Liver (tissue), 3 donors: ENCODE measurements around the gene GSAP.

Experiments used
- GABPA ChIP-seq, 2 donors: IDR thresholded peaks in 1 of 2; conservative IDR thresholded peaks in 1 of 2; 2 replicates each; pipeline ENCODE4 v1.6.1; 2016; ENCODE audit warnings: antibody characterized with exemption in 2 of 2, mild to moderate bottlenecking in 1 of 2, moderate library complexity in 1 of 2
- SP1 ChIP-seq: IDR thresholded peaks from 2 replicates; pipeline ENCODE4 v1.6.1; 2018; ENCODE audit warnings: antibody characterized with exemption, mild to moderate bottlenecking
- YY1 ChIP-seq: IDR thresholded peaks from 2 replicates; pipeline ENCODE4 v1.6.1; 2016; ENCODE audit warnings: antibody characterized with exemption, mild to moderate bottlenecking
- TF ChIP-seq, protein P1 (sequence below): fragments of 150-350 bp; IDR thresholded peaks from 2 replicates; pipeline ENCODE4 v1.5.1; 2017; ENCODE audit warnings: improper control_type of control experiment, low read depth, low read length; ENCODE audit not compliant: missing input control
- donor health status: healthy.
- donor health status: healthy.

- TF ChIP-seq YY1 (no peak), GABPA (IDR thresholded peaks at IDR 0.05 in 1 of 2, conservative IDR thresholded peaks at IDR 0.05 in 1 of 2) (no peak), SP1 (no peak)
- TF ChIP-seq, protein P1, sequence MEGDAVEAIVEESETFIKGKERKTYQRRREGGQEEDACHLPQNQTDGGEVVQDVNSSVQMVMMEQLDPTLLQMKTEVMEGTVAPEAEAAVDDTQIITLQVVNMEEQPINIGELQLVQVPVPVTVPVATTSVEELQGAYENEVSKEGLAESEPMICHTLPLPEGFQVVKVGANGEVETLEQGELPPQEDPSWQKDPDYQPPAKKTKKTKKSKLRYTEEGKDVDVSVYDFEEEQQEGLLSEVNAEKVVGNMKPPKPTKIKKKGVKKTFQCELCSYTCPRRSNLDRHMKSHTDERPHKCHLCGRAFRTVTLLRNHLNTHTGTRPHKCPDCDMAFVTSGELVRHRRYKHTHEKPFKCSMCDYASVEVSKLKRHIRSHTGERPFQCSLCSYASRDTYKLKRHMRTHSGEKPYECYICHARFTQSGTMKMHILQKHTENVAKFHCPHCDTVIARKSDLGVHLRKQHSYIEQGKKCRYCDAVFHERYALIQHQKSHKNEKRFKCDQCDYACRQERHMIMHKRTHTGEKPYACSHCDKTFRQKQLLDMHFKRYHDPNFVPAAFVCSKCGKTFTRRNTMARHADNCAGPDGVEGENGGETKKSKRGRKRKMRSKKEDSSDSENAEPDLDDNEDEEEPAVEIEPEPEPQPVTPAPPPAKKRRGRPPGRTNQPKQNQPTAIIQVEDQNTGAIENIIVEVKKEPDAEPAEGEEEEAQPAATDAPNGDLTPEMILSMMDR, result no peak
These were observed 86.5 kb downstream of the GSAP start for GRCh38 chr7:77329466-77330168.
